ENCODE data around the gene ANAPC7. TPM values are rescaled to one million over a fixed set of nuclear protein-coding genes. Genes with fewer than 3 reads are reported as not detected.

The ANAPC7 gene
- total RNA-seq, 1 experiment from 2014 or later, result 91.1 TPM

DNA sequence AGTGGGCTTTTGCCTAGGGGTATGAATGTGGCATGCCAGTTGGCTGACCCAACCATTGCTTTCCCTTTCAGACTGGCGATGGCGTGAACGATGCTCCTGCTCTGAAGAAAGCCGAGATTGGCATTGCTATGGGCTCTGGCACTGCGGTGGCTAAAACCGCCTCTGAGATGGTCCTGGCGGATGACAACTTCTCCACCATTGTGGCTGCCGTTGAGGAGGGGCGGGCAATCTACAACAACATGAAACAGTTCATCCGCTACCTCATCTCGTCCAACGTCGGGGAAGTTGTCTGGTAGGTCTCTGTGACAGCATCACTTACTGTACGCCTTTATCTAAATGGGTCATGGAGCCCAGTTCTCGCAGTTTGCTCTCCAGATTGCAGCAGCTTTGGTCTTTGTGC lies 61.4 kb downstream of the ANAPC7 start:
- Histone ChIP-seq H3K9me3 (ENCODE audit: control insufficient read depth, low read depth, low read length) (no peaks in the 10 kb centered on the region), H3K27me3 (ENCODE audit: insufficient read depth, low read length) (no peaks in the 10 kb centered on the region), H3K18ac (ENCODE audit: insufficient read length, low read depth, low read length) (no peak overlapping the region), H3K27ac (ENCODE audit: insufficient read length, low read depth, low read length) (no peak overlapping the region), H2BK5ac (ENCODE audit: insufficient read length, low read length) (no peak overlapping the region), H2BK12ac (ENCODE audit: insufficient read length, low read depth, low read length) (no peak overlapping the region), H4K20me1 (ENCODE audit: control insufficient read depth, insufficient read depth, insufficient read length) (no peaks in the 10 kb centered on the region), H3T11ph (ENCODE audit: low read length) (no peak overlapping the region), H2AK5ac (ENCODE audit: insufficient read length, low read length) (no peak overlapping the region), H3K4ac (ENCODE audit: low read depth, low read length) (no peak overlapping the region), H3K4me2 (ENCODE audit: insufficient read depth, insufficient read length, low read length) (no peak overlapping the region), H3K14ac (ENCODE audit: insufficient read depth, low read length) (no peak overlapping the region), H4K91ac (ENCODE audit: insufficient read length, low read depth, low read length) (no peak overlapping the region), H3K79me2 (ENCODE audit: insufficient read depth, low read length) (no peaks in the 10 kb centered on the region), H2BK20ac (ENCODE audit: low read depth, low read length, poor library complexity, severe bottlenecking) (no peak overlapping the region), H4K5ac (ENCODE audit: insufficient read length, low read depth, low read length) (no peak overlapping the region), H2AFZ (ENCODE audit: low read length) (no peak overlapping the region), H3K23me2 (ENCODE audit: insufficient read length, low read depth, low read length, poor library complexity, severe bottlenecking) (peaks cover 3% of the 10 kb centered on the region), H3K4me1 (ENCODE audit: insufficient read depth, low read length) (no peaks in the 10 kb centered on the region), H3K56ac (ENCODE audit: insufficient read length, low read depth, low read length) (no peak overlapping the region), H4K8ac (replicated peaks; ENCODE audit: insufficient read length, low read depth, low read length) (no peak overlapping the region), H3K9ac (ENCODE audit: extremely low read depth, insufficient read length, low read length) (no peak overlapping the region), H3K79me1 (ENCODE audit: insufficient read depth, low read depth, low read length, poor library complexity, severe bottlenecking) (no peaks in the 10 kb centered on the region), H2BK120ac (ENCODE audit: low read depth, low read length, poor library complexity, severe bottlenecking) (no peak overlapping the region), H3K23ac (ENCODE audit: insufficient read length, low read depth, low read length) (no peak overlapping the region), H2BK15ac (ENCODE audit: low read depth, low read length) (no peak overlapping the region)
- DNase-seq, result no peak
- H3K27me3 Mint-ChIP-seq (ENCODE audit: low read depth), result no peaks in the 10 kb centered on the region
- H3K4me1 Mint-ChIP-seq, result peaks cover 2 to 8% of the 10 kb centered on the region in 2 experiments; a peak in 3 of 4 replicates
- no CpG with 5 or more reads among the region's 15 CpGs for WGBS (ENCODE audit: extremely low coverage, insufficient read length, low lambda C conversion rate)
- peaks cover 83 to 100% (median 99%) of the 10 kb centered on the region in 3 experiments; a peak in 6 of 7 replicates for H3K36me3 Mint-ChIP-seq (ENCODE audit: insufficient read depth in 1 of 3, low read depth in 3 of 3)
- H3K9me3 Mint-ChIP-seq, result no peaks in the 10 kb centered on the region
- no peak overlapping the region for H3K4me3 Mint-ChIP-seq
- no peak overlapping the region; a peak in 1 of 7 replicates for H3K27ac Mint-ChIP-seq
- no peak for TF ChIP-seq CTCF (conservative IDR thresholded peaks at IDR 0.05)
